Measurements from ENCODE around the gene COLGALT1. TPM values are rescaled to one million over a fixed set of nuclear protein-coding genes. Genes with fewer than 3 reads are reported as not detected.
A peak's percentile ranks its signal among the peaks of the same experiment; 100 is the strongest.

Gene COLGALT1
- total RNA-seq, 1 experiment from 2014 or later, result 86.0 TPM

DNA sequence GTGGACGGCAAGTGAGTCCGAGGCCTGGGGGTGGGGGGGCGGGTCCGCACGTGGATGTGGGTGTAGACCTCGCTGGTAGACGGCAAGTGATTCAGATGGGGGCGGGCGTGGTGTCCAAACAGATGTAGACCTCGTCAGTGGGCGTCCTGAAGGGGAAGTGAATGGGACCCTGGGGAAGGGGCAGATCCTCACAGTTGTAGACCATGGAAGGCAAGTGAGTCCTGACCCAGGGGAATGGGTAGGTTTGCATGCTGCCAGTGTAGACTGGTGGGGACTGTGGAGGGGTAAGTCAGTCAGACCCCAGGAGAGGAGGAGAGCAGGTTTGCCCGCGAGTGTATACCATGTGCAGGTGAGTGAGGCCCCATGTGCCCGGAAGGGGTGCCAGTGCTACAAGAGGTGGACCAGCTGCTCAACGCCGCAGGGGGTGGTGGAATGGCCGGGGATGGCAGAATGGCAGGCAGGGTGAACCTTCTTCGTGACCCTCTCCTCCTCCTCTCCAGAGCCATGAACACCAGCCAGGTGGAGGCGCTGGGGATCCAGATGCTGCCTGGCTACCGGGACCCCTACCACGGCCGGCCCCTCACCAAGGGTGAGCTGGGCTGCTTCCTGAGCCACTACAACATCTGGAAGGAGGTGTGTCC is 22.1 kb downstream of the COLGALT1 start:
- peaks cover 8% of the 10 kb centered on the region; the same call in 1 of the 2 replicates for H4K20me1 ChIP-seq (ENCODE audit: insufficient read depth)
- no peak overlapping the region for H2AFZ ChIP-seq (ENCODE audit: low read depth, low read length, poor library complexity, severe bottlenecking)
- intact Hi-C loops (cut with micrococcal nuclease), result loop anchor here (5.0 kb wide), 1 partner anchor 65 kb away; the partner anchor contains the start of gene PGLS
- RAD21 ChIA-PET (ENCODE audit: low non-redundant PET in 1 of 2, low total read pairs in 2 of 2, uncharacterized antibody in 2 of 2, unreplicated experiment in 2 of 2), result interaction anchor here in 1 of 2 experiments (0.9 kb wide), 1 partner anchor 189 kb away, joined by 6 read pairs; no protein-coding TSS in a partner anchor
- H3K36me3 ChIP-seq (ENCODE audit: control insufficient read depth in 1 of 2, insufficient read depth in 2 of 2, low read length in 2 of 2), result peaks cover 22 to 45% of the 10 kb centered on the region in 2 experiments; a peak in 3 of 4 replicates
- no peak overlapping the region for H3K9ac ChIP-seq (ENCODE audit: low read length)
- H3K79me2 ChIP-seq (ENCODE audit: insufficient read depth, low read length), result peaks cover 3% of the 10 kb centered on the region; the same call in 1 of the 2 replicates
- H3K27me3 ChIP-seq (ENCODE audit: insufficient read depth, low read length), result no peaks in the 10 kb centered on the region
- ATAC-seq (no peak), DNase-seq (ENCODE audit: low read depth, low spot score) (no peak)
- peaks cover 16 to 41% of the 10 kb centered on the region in 2 experiments; a peak in 3 of 4 replicates for H3K4me1 ChIP-seq (ENCODE audit: control insufficient read depth in 1 of 2, insufficient read depth in 2 of 2, low read length in 2 of 2)
- POLR2A ChIA-PET, result interaction anchor here (0.6 to 1.2 kb wide), 3 partner anchors 28 to 107 kb away, joined by 3 to 5 read pairs (median 4); partner anchors contain the start of gene SLC27A1
- TF ChIP-seq, protein P1, sequence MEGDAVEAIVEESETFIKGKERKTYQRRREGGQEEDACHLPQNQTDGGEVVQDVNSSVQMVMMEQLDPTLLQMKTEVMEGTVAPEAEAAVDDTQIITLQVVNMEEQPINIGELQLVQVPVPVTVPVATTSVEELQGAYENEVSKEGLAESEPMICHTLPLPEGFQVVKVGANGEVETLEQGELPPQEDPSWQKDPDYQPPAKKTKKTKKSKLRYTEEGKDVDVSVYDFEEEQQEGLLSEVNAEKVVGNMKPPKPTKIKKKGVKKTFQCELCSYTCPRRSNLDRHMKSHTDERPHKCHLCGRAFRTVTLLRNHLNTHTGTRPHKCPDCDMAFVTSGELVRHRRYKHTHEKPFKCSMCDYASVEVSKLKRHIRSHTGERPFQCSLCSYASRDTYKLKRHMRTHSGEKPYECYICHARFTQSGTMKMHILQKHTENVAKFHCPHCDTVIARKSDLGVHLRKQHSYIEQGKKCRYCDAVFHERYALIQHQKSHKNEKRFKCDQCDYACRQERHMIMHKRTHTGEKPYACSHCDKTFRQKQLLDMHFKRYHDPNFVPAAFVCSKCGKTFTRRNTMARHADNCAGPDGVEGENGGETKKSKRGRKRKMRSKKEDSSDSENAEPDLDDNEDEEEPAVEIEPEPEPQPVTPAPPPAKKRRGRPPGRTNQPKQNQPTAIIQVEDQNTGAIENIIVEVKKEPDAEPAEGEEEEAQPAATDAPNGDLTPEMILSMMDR (IDR thresholded peaks at IDR 0.05 in 2 of 3, conservative IDR thresholded peaks at IDR 0.05 in 1 of 3; ENCODE audit: borderline replicate concordance in 1 of 3, insufficient read depth in 1 of 3, low read depth in 2 of 3, low read length in 2 of 3), result no peak
- TF ChIP-seq, protein P2, sequence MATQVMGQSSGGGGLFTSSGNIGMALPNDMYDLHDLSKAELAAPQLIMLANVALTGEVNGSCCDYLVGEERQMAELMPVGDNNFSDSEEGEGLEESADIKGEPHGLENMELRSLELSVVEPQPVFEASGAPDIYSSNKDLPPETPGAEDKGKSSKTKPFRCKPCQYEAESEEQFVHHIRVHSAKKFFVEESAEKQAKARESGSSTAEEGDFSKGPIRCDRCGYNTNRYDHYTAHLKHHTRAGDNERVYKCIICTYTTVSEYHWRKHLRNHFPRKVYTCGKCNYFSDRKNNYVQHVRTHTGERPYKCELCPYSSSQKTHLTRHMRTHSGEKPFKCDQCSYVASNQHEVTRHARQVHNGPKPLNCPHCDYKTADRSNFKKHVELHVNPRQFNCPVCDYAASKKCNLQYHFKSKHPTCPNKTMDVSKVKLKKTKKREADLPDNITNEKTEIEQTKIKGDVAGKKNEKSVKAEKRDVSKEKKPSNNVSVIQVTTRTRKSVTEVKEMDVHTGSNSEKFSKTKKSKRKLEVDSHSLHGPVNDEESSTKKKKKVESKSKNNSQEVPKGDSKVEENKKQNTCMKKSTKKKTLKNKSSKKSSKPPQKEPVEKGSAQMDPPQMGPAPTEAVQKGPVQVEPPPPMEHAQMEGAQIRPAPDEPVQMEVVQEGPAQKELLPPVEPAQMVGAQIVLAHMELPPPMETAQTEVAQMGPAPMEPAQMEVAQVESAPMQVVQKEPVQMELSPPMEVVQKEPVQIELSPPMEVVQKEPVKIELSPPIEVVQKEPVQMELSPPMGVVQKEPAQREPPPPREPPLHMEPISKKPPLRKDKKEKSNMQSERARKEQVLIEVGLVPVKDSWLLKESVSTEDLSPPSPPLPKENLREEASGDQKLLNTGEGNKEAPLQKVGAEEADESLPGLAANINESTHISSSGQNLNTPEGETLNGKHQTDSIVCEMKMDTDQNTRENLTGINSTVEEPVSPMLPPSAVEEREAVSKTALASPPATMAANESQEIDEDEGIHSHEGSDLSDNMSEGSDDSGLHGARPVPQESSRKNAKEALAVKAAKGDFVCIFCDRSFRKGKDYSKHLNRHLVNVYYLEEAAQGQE (IDR thresholded peaks at IDR 0.05; ENCODE audit: low read depth), result no peak
- TF ChIP-seq EGR1 (IDR thresholded peaks at IDR 0.05; ENCODE audit: low read depth) (no peak), POLR2A (IDR thresholded peaks at IDR 0.05; ENCODE audit: borderline replicate concordance, extremely low read depth, insufficient read depth, insufficient read length) (no peak), CEBPB (IDR thresholded peaks at IDR 0.05; ENCODE audit: low read depth) (no peak), EZH2phosphoT487 (IDR thresholded peaks at IDR 0.05; ENCODE audit: borderline replicate concordance) (no peak), EZH2 (IDR thresholded peaks at IDR 0.05) (no peak), ATF3 (IDR thresholded peaks at IDR 0.05) (no peak), SIN3A (IDR thresholded peaks at IDR 0.05; ENCODE audit: low read depth) (no peak), JUND (IDR thresholded peaks at IDR 0.05) (no peak), RAD21 (IDR thresholded peaks at IDR 0.05; ENCODE audit: low read depth) (no peak), FOSL1 (IDR thresholded peaks at IDR 0.05; ENCODE audit: low read depth) (no peak), POLR2AphosphoS5 (IDR thresholded peaks at IDR 0.05; ENCODE audit: low read depth, low read length) (no peak)
- H3K27ac ChIP-seq (ENCODE audit: low read depth, low read length), result peak overlapping the region; percentile 46; the same call in 1 of the 2 replicates
- no peaks in the 10 kb centered on the region for H3K9me3 ChIP-seq (ENCODE audit: control insufficient read depth in 1 of 2, insufficient read depth in 1 of 2, low read depth in 1 of 2, low read length in 2 of 2)
- H3K4me2 ChIP-seq (ENCODE audit: low read length), result no peak overlapping the region
- CTCF ChIA-PET, result interaction anchor here (0.6 to 1.6 kb wide), 4 partner anchors 20 to 189 kb away, joined by 3 to 8 read pairs (median 4); no protein-coding TSS in a partner anchor
- no peak overlapping the region for H3K4me3 ChIP-seq (replicated peaks in 1 of 2; ENCODE audit: low read depth in 1 of 2, low read length in 2 of 2)
- H3K9me2 ChIP-seq (ENCODE audit: insufficient read depth), result no peaks in the 10 kb centered on the region
- BruUV-seq (replicated peaks), result no TSS peak

Data from HCT116 (cell line).